IMR-90 (cell line): ENCODE results near the gene VAV1.

Experiments used
- FOS ChIP-seq: fragments of 150-350 bp; IDR thresholded peaks from 2 replicates; pipeline ENCODE4 v1.6.1; 2016; ENCODE audit warnings: low read depth, low read length
- MAZ ChIP-seq: IDR thresholded peaks from 2 replicates; pipeline ENCODE4 v1.6.1; 2012; ENCODE audit warnings: low read depth, mild to moderate bottlenecking, low read length, improper control_type of control experiment, moderate library complexity, borderline replicate concordance
- MXI1 ChIP-seq: IDR thresholded peaks from 2 replicates; pipeline ENCODE4 v1.6.1; 2012; ENCODE audit warnings: low read depth, mild to moderate bottlenecking, low read length, moderate library complexity, borderline replicate concordance
- POLR2A ChIP-seq: IDR thresholded peaks from 2 replicates; pipeline ENCODE4 v1.6.1; 2012; ENCODE audit warnings: mild to moderate bottlenecking, low read depth, low read length
- TF ChIP-seq, protein P1 (sequence below): conservative IDR thresholded peaks from 2 replicates; pipeline ENCODE4 v1.5.1; 2012; ENCODE audit warnings: mild to moderate bottlenecking, low read depth, low read length, improper control_type of control experiment
- TF ChIP-seq, protein P2 (sequence below): fragments of 150-350 bp; IDR thresholded peaks from 2 replicates; pipeline ENCODE4 v1.6.1; 2017; ENCODE audit warnings: mild to moderate bottlenecking, antibody characterized with exemption, low read length, low read depth

DNA sequence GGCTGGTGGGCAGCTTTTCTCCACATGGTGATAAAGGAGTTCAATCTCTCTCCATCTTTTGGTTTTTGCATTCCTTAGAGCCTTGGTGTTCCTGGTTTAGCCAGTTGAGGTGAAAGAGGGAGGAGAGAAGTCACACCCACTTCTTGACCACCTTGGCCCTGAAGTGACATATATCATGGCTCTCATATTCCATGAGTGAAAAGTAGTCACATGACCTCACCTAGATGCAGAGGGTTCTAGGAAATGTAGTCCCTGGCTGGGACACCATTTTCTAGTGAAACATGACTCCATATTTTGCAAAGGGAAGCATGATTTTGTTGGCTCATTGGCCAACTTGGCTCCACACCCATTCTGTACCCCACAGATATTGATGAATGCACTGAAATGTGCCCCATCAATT lies 130.9 kb downstream of the VAV1 start:
- TF ChIP-seq, protein P1, sequence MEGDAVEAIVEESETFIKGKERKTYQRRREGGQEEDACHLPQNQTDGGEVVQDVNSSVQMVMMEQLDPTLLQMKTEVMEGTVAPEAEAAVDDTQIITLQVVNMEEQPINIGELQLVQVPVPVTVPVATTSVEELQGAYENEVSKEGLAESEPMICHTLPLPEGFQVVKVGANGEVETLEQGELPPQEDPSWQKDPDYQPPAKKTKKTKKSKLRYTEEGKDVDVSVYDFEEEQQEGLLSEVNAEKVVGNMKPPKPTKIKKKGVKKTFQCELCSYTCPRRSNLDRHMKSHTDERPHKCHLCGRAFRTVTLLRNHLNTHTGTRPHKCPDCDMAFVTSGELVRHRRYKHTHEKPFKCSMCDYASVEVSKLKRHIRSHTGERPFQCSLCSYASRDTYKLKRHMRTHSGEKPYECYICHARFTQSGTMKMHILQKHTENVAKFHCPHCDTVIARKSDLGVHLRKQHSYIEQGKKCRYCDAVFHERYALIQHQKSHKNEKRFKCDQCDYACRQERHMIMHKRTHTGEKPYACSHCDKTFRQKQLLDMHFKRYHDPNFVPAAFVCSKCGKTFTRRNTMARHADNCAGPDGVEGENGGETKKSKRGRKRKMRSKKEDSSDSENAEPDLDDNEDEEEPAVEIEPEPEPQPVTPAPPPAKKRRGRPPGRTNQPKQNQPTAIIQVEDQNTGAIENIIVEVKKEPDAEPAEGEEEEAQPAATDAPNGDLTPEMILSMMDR = no peak
- no peak for TF ChIP-seq MAZ
- no peak for TF ChIP-seq POLR2A
- no peak for TF ChIP-seq FOS
- TF ChIP-seq MXI1 = no peak
- TF ChIP-seq, protein P2, sequence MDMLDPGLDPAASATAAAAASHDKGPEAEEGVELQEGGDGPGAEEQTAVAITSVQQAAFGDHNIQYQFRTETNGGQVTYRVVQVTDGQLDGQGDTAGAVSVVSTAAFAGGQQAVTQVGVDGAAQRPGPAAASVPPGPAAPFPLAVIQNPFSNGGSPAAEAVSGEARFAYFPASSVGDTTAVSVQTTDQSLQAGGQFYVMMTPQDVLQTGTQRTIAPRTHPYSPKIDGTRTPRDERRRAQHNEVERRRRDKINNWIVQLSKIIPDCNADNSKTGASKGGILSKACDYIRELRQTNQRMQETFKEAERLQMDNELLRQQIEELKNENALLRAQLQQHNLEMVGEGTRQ = no peak
